Measurements from ENCODE around the gene UBTF. TPM values are rescaled to one million over a fixed set of nuclear protein-coding genes. Genes with fewer than 3 reads are reported as not detected.

UBTF gene
- total and polyA plus RNA-seq, 9 of the 15 experiments (the other 6 are each of a cell fraction or from before 2014, with no cell fraction given), result 1.2 to 113 (median 83.6) TPM

GRCh38 chr17:44257815-44258760, 38.6 kb upstream of the UBTF start (continued):
- TF ChIP-seq CBFA2T3 (IDR thresholded peaks at IDR 0.05), result peak; percentile 15; the same call in 1 of the 2 replicates
- no peak for TF ChIP-seq ZNF184 (CRISPR knock-in tag; IDR thresholded peaks at IDR 0.05)
- TF ChIP-seq STAT5B (CRISPR knock-in tag; IDR thresholded peaks at IDR 0.05), result no peak
- TF ChIP-seq ZNF830 (CRISPR knock-in tag; IDR thresholded peaks at IDR 0.05), result no peak
- no peak for TF ChIP-seq YBX1 (IDR thresholded peaks at IDR 0.05)
- TF ChIP-seq ESRRA (IDR thresholded peaks at IDR 0.05; ENCODE audit: borderline replicate concordance, low read depth), result peak; percentile 17; the same call in 1 of the 2 replicates
- TF ChIP-seq ZNF280A (IDR thresholded peaks at IDR 0.05; ENCODE audit: low read depth, partially characterized antibody), result no peak
- no peak for TF ChIP-seq PHTF2 (CRISPR knock-in tag; IDR thresholded peaks at IDR 0.05)
- TF ChIP-seq U2AF1 (optimal IDR thresholded peaks at IDR 0.05; ENCODE audit: low read depth, low read length), result no peak
- TF ChIP-seq TBP (optimal IDR thresholded peaks at IDR 0.05; ENCODE audit: low read depth, low read length), result no peak

Measured in K562 (cell line).